GM21825 (cell line): Measurements from ENCODE around the gene FGGY.
"Not testable (repeated sequence)": the region's sequence is repeated elsewhere in the genome, so short reads cannot be mapped to it uniquely, and the experiment has no call there.

ENCODE experiments used
- ATAC-seq: cut with Tn5 transposase; IDR thresholded peaks from one replicate; pipeline ENCODE4 v1.9.1; 2021; ENCODE audit warnings: mild to moderate bottlenecking, moderate library complexity; ENCODE audit not compliant: unreplicated experiment

FGGY gene

GRCh38 chr1:59538476-59538875 is 241.6 kb downstream of the FGGY start:
- ATAC-seq, result not testable (repeated sequence)

GRCh38 chr1:59539961-59540681 is 243.2 kb downstream of the FGGY start:
- ATAC-seq, result no peak

GRCh38 chr1:59541161-59541560 is 244.3 kb downstream of the FGGY start:
- ATAC-seq, result no peak

GRCh38 chr1:59541891-59542290 is 245.0 kb downstream of the FGGY start:
- ATAC-seq, result no peak

- ATAC-seq, result no peak
Measured at GRCh38 chr1:59543211-59543668, 246.3 kb downstream of the FGGY start.

- no peak for ATAC-seq
Measured at GRCh38 chr1:59544615-59545293, 247.9 kb downstream of the FGGY start.

- ATAC-seq, result no peak
Measured at GRCh38 chr1:59545830-59546229, 248.9 kb downstream of the FGGY start.

- no peak for ATAC-seq
Measured at GRCh38 chr1:59549066-59549837, 252.4 kb downstream of the FGGY start.

- ATAC-seq, result no peak
Measured at GRCh38 chr1:59549903-59550302, 253.0 kb downstream of the FGGY start.

- no peak for ATAC-seq
Measured at GRCh38 chr1:59552007-59552406, 255.1 kb downstream of the FGGY start.

- ATAC-seq, result no peak
Measured at GRCh38 chr1:59553371-59553770, 256.5 kb downstream of the FGGY start.

GRCh38 chr1:59554011-59554663 is 257.2 kb downstream of the FGGY start:
- ATAC-seq, result no peak

GRCh38 chr1:59554752-59555151 is 257.9 kb downstream of the FGGY start:
- no peak for ATAC-seq

GRCh38 chr1:59556398-59556797 is 259.5 kb downstream of the FGGY start:
- no peak for ATAC-seq

- ATAC-seq, result no peak
Measured at GRCh38 chr1:59556802-59557548, 260.1 kb downstream of the FGGY start.

- no peak for ATAC-seq
Measured at GRCh38 chr1:59557549-59557885, 260.6 kb downstream of the FGGY start.

GRCh38 chr1:59558580-59558979 is 261.7 kb downstream of the FGGY start:
- ATAC-seq, result not testable (repeated sequence)

- peak; percentile 79 for ATAC-seq
Measured at GRCh38 chr1:59560807-59561450, 264.0 kb downstream of the FGGY start.

GRCh38 chr1:59561796-59562195 is 264.9 kb downstream of the FGGY start:
- no peak for ATAC-seq
